Spleen (tissue), 11 donors: ENCODE measurements around the gene GLIS1. TPM values are rescaled to one million over a fixed set of nuclear protein-coding genes. Genes with fewer than 3 reads are reported as not detected.

Source experiments
- DNase-seq: peaks from one replicate; pipeline ENCODE4 v3.0.0-alpha.2; 2020
- H3K27ac ChIP-seq, 8 donors: fragments of 200-600 bp; sonication (generic) in 7 of 8; 1 replicate in 4 of 8; 2 replicates in 4 of 8; pipeline versions ENCODE4 v1.5.0 to v1.8.0; 2016 to 2021; ENCODE audit warnings: inconsistent platforms in 4 of 8, mild to moderate bottlenecking in 4 of 8, moderate library complexity in 1 of 8
- H3K27me3 ChIP-seq, 7 donors: fragments of 200-600 bp; sonication (generic) in 6 of 7; replicated peaks in 1 of 7; 1 replicate in 4 of 7; 2 replicates in 3 of 7; pipeline versions ENCODE4 v1.5.0 to v1.8.0; 2016 to 2021; ENCODE audit warnings: inconsistent platforms in 3 of 7, mild to moderate bottlenecking in 1 of 7
- H3K36me3 ChIP-seq, 6 donors: fragments of 200-600 bp; sonication (generic) in 5 of 6; 1 replicate in 4 of 6; 2 replicates in 2 of 6; pipeline versions ENCODE4 v1.5.0 to v1.8.0; 2016 to 2021; ENCODE audit warnings: inconsistent platforms in 2 of 6
- H3K4me1 ChIP-seq, 6 donors: fragments of 200-600 bp; sonication (generic) in 5 of 6; 1 replicate in 3 of 6; 2 replicates in 3 of 6; pipeline versions ENCODE4 v1.5.0 to v1.8.0; 2016 to 2021; ENCODE audit warnings: inconsistent platforms in 3 of 6
- H3K4me3 ChIP-seq, 8 donors: fragments of 200-600 bp; sonication (generic) in 7 of 8; 1 replicate in 4 of 8; 2 replicates in 4 of 8; pipeline versions ENCODE4 v1.5.0 to v1.8.0; 2016 to 2021; ENCODE audit warnings: inconsistent platforms in 4 of 8, mild to moderate bottlenecking in 4 of 8, moderate library complexity in 2 of 8
- H3K9me3 ChIP-seq, 8 donors: fragments of 200-600 bp; sonication (generic) in 7 of 8; 1 replicate in 4 of 8; 2 replicates in 4 of 8; pipeline versions ENCODE4 v1.5.0 to v1.8.0; 2016 to 2021; ENCODE audit warnings: inconsistent platforms in 4 of 8
- POLR2A ChIP-seq, 3 donors: fragments of 450-650 bp; IDR thresholded peaks; one replicate each; pipeline ENCODE4 v1.5.1; 2017; ENCODE audit warnings: antibody characterized with exemption in 3 of 3, mild to moderate bottlenecking in 1 of 3
- POLR2AphosphoS5 ChIP-seq, 3 donors: sonication (generic); formaldehyde crosslinking; IDR thresholded peaks; one replicate each; pipeline ENCODE4 v1.5.1; 2017; ENCODE audit warnings: antibody characterized with exemption in 3 of 3
- WGBS, 5 donors: extraction: QIAGEN DNeasy Blood & Tissue Kit in 3 of 5; methylation state at CpG; one replicate each; pipeline versions ENCODE4 v1.1.5 to v1.1.7; 2013 to 2018; 5-methylcytosine and 5-hydroxymethylcytosine counted together
- intact Hi-C: fragments of 100-400 bp; cut with DNase I; formaldehyde crosslinking; loops from one replicate; pipeline ENCODE4 v1.15.0; 2023; ENCODE audit warnings: low total_unique reads
- polyA plus RNA-seq, 3 donors: library from polyadenylated mRNA; stranded (reverse); fragments of 200-250 nt; gene quantifications; one replicate each; pipeline ENCODE4 v1.2.1, GENCODE V29; 2013
- total RNA-seq, 7 donors: library from RNA; depleted of rRNA in 3 of 7; stranded (reverse); fragments of >200 nt in 3 of 7; fragmentation: NEBNext Ultra II Directional in 4 of 7; extraction: Animal tissue kit (Norgen Biotek cat#: 25700) in 4 of 7; gene quantifications; one replicate each; pipeline versions ENCODE4 v1.1.0 to v1.2.1, GENCODE V29; 2016 to 2021
- TF ChIP-seq, protein P1 (sequence below), 11 experiments: fragments of 200-600 bp in 7 of 11; fragments of 450-650 bp in 4 of 11; sonication (generic) in 4 of 11; IDR thresholded peaks in 8 of 11; conservative IDR thresholded peaks in 3 of 11; 1 replicate in 7 of 11; 2 replicates in 4 of 11; pipeline versions ENCODE4 v1.4.0 to v1.8.0; 2016 to 2021; ENCODE audit warnings: antibody characterized with exemption in 11 of 11, inconsistent platforms in 4 of 11, mild to moderate bottlenecking in 1 of 11
- donor health status: healthy with polysubstance abuse.
- donor health status: DM: no; HTN: no; CAD: no; lungs with moderate emphysema.
- donor health status: DM: no; HTN: no; CAD: no.
- donor health status: Bipolar disorder and iron deficiency.
- donor health status: healthy.
- donor health status: DM: no; HTN: no; CAD: no.
- donor health status: DM: yes; HTN: yes; CAD: no.

GLIS1 gene
- total and polyA plus RNA-seq, 10 donors: 0.04 to 0.39 (median 0.26) TPM; not detected in 5

DNA sequence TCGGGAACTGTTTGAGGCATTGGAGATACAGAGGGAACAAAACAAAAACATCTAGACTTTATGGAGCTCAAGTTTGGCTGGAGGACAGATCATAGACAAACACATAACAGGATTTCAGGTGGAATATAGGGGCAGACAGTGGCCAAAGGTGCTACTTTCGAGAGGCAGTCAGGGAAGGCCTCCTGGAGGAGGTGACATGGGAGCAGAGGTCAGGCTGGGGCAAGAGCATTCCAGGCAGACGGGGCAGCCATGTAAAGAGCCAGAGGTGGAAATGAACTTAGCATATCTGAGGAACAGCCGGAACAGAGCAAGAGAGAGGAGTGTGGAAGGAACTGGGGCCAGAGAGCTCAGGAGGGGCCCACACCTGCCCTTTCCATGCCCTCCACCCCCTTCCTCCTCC, 157.5 kb downstream of the GLIS1 start:
- H3K36me3 ChIP-seq: no peaks in the 10 kb centered on the region
- H3K27ac ChIP-seq: no peak overlapping the region
- no peaks in the 10 kb centered on the region for H3K9me3 ChIP-seq
- TF ChIP-seq POLR2AphosphoS5 (IDR thresholded peaks at IDR 0.05) (no peak), POLR2A (IDR thresholded peaks at IDR 0.05) (no peak)
- TF ChIP-seq, protein P1, sequence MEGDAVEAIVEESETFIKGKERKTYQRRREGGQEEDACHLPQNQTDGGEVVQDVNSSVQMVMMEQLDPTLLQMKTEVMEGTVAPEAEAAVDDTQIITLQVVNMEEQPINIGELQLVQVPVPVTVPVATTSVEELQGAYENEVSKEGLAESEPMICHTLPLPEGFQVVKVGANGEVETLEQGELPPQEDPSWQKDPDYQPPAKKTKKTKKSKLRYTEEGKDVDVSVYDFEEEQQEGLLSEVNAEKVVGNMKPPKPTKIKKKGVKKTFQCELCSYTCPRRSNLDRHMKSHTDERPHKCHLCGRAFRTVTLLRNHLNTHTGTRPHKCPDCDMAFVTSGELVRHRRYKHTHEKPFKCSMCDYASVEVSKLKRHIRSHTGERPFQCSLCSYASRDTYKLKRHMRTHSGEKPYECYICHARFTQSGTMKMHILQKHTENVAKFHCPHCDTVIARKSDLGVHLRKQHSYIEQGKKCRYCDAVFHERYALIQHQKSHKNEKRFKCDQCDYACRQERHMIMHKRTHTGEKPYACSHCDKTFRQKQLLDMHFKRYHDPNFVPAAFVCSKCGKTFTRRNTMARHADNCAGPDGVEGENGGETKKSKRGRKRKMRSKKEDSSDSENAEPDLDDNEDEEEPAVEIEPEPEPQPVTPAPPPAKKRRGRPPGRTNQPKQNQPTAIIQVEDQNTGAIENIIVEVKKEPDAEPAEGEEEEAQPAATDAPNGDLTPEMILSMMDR (IDR thresholded peaks at IDR 0.05 in 8 of 11, conservative IDR thresholded peaks at IDR 0.05 in 3 of 11): no peak
- H3K4me3 ChIP-seq: no peak overlapping the region
- intact Hi-C loops: no loop called here
- no peaks in the 10 kb centered on the region for H3K27me3 ChIP-seq
- 80 to 94% (median 91%) methylated on average over 4 of the region's 4 CpGs for WGBS, 5 donors
- DNase-seq: peak; percentile 11
- H3K4me1 ChIP-seq: peaks cover 0 to 39% (median 5%) of the 10 kb centered on the region in 6 donors

DNA sequence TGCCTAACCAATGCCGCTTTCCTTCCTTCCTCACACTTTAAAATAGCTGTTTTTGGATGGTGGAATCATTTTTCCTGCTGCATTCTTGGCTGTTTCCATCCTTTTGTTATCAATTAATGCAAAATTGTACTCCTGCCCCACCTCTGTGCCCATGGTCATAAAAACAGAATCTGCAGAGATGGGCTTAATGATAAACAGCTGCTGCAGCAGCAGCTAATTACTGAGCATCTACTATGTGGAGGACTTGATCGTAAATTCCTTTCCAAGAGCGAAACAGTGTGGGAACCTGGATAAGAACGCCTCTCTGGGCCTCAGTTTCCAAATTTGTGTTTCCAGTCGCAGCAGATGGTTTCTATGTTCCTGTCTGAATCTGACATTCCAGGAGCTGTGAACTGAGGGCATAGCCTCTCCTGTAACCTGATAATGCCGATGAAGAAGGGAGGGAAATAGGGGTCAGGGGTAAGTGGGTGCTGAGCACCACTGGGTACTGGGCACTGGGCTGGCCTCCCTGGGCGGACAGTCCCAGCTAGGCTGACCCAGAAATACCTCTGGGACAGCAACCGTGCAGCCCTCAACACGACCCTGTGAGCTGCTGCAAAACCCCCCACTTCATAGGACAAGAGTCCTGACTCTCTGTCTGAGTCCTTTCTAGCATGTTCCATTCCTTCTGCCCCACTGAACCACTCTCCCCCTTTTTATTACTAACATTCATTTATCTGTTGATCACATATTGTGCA, 158.1 kb downstream of the GLIS1 start:
- Histone ChIP-seq H3K36me3 (no peaks in the 10 kb centered on the region), H3K4me1 (peaks cover 0 to 37% (median 5%) of the 10 kb centered on the region in 6 donors), H3K4me3 (no peak overlapping the region), H3K27me3 (no peaks in the 10 kb centered on the region), H3K27ac (no peak overlapping the region), H3K9me3 (no peaks in the 10 kb centered on the region)
- peak; percentile 49 for DNase-seq
- intact Hi-C loops: no loop called here
- 86 to 93% (median 90%) methylated on average over 8 to 9 of the region's 9 CpGs for WGBS, 5 donors
- TF ChIP-seq, protein P1 (IDR thresholded peaks at IDR 0.05 in 8 of 11, conservative IDR thresholded peaks at IDR 0.05 in 3 of 11): no peak
- no peak for TF ChIP-seq POLR2AphosphoS5 (IDR thresholded peaks at IDR 0.05)
- no peak for TF ChIP-seq POLR2A (IDR thresholded peaks at IDR 0.05)

DNA sequence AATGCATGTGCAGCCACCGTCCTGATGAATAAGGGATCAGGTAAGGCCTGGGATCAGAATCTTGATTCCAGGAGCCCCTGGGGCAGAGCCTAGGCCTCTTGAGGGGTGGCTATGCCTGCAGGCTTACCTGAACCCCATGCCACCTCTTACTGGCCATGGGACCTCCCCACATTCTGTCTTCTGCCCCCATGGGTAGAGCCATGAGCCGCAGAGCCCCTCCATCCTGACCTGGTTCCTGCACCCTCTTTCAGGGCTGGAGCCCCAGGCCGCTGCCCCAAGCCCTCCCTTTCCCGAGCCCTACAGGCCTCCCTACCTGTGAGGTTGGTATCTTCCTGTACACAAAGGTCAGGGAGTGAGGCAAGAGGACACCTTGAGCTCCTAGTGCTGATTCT, 159.0 kb downstream of the GLIS1 start:
- H3K27me3 ChIP-seq: no peaks in the 10 kb centered on the region
- peak; percentile 62 for DNase-seq
- no peak for TF ChIP-seq POLR2AphosphoS5 (IDR thresholded peaks at IDR 0.05)
- TF ChIP-seq POLR2A (IDR thresholded peaks at IDR 0.05): no peak
- TF ChIP-seq, protein P1 (IDR thresholded peaks at IDR 0.05 in 8 of 11, conservative IDR thresholded peaks at IDR 0.05 in 3 of 11): no peak
- no peak overlapping the region for H3K4me3 ChIP-seq
- intact Hi-C loops: no loop called here
- H3K9me3 ChIP-seq: no peaks in the 10 kb centered on the region
- peaks cover 0 to 37% (median under 1%) of the 10 kb centered on the region in 6 donors for H3K4me1 ChIP-seq
- no peak overlapping the region for H3K27ac ChIP-seq
- WGBS, 5 donors: 82 to 91% (median 89%) methylated on average over 4 of the region's 4 CpGs
- H3K36me3 ChIP-seq: no peaks in the 10 kb centered on the region

DNA sequence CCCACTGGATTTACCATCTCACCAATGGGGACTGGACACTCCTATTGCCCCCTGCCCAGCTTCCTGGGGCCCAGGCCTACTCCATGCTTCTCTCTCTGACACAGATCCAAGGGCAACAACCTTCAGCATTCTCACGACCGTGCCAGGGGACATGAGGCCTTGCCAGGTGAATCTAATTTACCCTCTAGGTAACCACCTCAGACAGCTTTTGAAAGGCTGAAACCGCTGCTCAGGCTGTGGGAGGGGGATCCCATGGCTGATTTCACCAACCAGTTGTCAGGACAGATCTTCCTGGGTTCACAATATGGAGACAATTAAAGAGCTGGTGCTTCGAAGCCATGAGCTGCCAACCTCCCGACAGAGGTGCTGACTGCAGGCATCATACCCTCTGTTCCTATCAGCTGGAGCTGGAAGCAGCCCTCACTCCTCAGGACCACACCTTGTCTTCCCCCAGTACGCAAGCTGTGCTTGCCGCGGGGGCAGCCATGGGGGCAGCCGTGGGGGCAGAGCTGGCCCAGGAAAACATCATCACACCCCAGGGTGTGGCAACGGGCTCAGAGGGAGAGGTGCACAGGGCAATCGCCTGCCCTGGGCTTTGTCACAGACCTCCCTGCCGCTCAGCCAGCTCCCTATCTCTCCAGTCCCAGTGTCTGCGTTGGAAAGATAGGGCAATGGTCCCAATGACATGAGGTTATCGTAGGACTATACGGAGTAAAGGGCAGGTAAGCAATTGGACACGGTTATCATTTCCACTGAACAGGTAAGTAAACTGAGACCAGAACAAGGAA, 159.5 kb downstream of the GLIS1 start:
- Histone ChIP-seq H3K27ac (no peak overlapping the region), H3K9me3 (no peaks in the 10 kb centered on the region), H3K27me3 (no peaks in the 10 kb centered on the region), H3K36me3 (no peaks in the 10 kb centered on the region), H3K4me3 (no peak overlapping the region), H3K4me1 (peaks cover 0 to 35% (median 0%) of the 10 kb centered on the region in 6 donors)
- TF ChIP-seq, protein P1 (IDR thresholded peaks at IDR 0.05 in 8 of 11, conservative IDR thresholded peaks at IDR 0.05 in 3 of 11): no peak
- TF ChIP-seq POLR2AphosphoS5 (IDR thresholded peaks at IDR 0.05): no peak
- TF ChIP-seq POLR2A (IDR thresholded peaks at IDR 0.05): no peak
- 85 to 89% (median 86%) methylated on average over 16 of the region's 16 CpGs for WGBS, 5 donors
- DNase-seq: peak; percentile 67
- intact Hi-C loops: no loop called here
